Stimulated activated CD4-positive, alpha-beta T cell treated with anti-CD3 and anti-CD28 coated beads, Interleukin-1b, Interleukin-23, amount 100 ng/mL, for 24 hours (primary cell): ENCODE data around the gene TSPAN9.
A peak's percentile ranks its signal among the peaks of the same experiment; 100 is the strongest.

Experiments used
- DNase-seq, 4 experiments: peaks; one replicate each; pipeline ENCODE4 v3.0.0-alpha.2; 2020; ENCODE audit warnings: low read depth in 4 of 4, low spot score in 1 of 4

The TSPAN9 gene

GRCh38 chr12:3076730-3077571 is at the start of gene TSPAN9:
Gene TSPAN9 (plus strand): TSS chr12:3077379. CDS start chr12:3201194, 123,815 bp downstream.
- peak; percentile 44 to 55 (median 51) for DNase-seq

DNA sequence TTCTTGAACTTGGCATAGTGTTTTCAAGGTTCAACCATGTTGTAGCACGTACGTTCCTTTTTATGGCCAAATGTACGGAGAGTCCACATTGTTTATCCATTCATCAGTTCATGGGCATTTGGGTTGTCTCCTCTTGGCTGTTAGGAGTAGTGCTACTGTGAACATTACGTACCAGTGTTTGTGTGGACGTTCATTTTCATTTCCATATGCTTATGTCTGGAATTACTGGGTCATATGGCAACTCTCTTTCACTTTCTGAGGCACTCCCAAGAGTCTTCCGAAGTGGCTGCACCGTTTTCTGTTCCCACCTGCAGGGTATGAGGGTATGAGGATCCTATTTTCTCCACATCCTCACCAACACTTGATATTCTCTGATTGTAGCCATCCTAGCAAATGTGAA is 49.1 kb upstream of the TSPAN9 start:
- no peak for DNase-seq

DNA sequence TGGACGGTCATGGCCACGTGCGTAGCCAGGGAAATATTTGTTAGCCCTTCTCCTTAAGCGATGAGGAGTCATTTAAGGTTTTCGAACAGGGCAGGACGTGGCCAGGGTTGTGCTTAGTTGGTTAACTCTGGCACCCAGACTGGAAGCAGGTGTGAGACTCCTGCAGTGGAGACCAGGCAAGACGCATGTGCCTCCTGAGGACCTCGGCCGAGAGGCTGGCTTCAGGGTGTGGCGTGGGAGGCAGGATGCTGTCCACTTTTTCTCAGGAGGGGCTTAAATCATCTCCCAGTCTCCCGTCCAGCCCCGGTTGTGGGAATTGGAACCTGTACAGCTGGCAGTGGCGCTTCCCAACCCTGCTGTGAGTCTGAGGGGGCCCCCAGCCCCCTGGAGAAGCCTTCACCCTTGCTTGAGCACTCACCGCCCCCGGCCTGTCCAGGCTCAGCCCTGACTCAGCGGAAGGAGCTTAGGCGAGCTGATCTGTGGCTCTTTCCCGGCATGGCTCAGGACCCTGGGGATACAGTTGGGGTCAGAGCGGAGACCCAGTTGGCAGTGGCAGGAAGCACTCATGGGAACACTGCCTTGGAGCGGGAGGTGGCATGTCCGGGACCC is 46.3 kb upstream of the TSPAN9 start:
- no peak for DNase-seq

DNA sequence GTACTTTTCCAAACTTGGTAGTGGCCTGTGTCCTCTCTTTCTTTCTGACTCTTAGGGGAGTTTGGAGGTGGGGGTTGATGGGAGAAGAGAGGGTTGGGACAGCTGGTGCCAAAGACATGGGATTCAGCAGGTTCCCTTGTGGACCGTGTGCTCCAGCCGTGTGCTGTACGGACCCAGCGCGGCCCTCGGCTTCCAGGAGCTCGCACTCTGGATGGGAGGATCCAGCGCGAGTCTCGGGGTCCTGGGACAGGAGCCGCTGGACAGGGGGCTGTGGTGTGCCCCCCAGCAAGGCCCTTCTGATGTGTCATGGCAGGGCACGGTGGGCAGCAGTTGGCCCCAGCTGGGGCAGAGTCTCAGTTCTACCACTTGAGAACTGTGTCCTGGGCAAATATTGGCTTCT is 45.0 kb upstream of the TSPAN9 start:
- no peak for DNase-seq

- no peak for DNase-seq
Measured at GRCh38 chr12:3032770-3033538, 44.2 kb upstream of the TSPAN9 start.

GRCh38 chr12:3033539-3033867 is 43.7 kb upstream of the TSPAN9 start:
- DNase-seq: no peak

GRCh38 chr12:3034067-3034750 is 43.0 kb upstream of the TSPAN9 start:
- peak in 2 of 4 experiments; percentile 19 for DNase-seq

DNA sequence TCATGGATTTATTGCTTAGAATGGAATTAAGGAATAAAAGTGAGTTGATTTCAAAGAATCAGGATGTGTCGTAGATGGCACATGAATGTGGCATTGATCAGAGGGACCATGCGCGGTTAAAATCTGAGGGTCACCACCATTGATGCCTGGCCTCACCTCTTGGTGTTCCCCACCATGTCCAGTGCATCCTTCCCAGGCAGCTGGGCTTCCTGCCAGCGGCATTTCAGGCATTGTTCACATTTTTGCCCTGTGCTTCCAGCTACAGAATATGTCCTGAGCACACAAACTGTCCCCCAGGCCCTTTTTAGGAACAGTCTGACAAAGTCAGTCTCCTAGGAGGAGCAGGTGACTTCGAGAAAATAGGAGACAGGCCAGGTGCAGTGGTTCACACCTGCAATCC is 42.0 kb upstream of the TSPAN9 start:
- DNase-seq: no peak

DNA sequence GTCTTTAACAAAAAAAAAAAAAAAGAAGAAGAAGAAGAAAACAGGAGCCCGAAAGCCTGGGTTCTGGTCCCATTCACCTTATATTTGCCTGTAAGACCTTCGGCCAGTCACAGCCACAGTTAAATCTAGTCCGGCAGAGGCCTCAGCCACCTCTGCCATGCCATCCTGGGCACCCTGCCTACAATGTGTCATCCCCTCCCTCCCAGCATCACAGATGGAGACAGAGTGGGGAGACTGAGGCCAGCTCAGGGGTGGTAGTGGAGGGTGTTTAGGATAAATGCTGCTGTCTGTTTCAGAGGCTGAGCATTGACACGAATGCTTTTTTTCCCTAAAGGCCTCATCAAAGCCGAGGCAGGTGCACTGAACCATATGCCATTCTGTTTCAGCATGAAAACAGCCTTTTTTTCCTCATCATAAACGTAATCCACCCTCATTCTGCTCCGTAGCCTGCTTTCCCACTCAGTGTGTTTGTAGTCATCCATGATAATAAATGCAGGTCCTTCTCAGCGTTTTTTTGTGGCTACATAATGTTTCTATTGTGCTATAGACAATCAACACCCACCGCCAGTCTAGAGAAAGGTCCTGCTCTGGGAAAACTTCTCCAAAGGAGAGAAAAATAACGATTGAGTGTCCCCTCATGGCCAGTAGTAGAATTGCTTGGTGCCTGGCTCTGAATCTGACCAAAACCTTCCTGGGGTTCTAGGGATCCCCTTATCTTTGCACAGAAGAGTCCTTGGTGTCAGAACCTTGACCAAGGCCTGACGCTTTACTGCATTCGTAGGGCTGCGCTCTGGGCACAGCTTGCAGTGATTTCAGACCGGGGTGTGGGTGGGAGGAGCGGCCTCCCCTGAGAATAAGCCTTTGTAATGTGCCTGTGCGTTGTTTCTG is 41.1 kb upstream of the TSPAN9 start:
- no peak for DNase-seq

DNA sequence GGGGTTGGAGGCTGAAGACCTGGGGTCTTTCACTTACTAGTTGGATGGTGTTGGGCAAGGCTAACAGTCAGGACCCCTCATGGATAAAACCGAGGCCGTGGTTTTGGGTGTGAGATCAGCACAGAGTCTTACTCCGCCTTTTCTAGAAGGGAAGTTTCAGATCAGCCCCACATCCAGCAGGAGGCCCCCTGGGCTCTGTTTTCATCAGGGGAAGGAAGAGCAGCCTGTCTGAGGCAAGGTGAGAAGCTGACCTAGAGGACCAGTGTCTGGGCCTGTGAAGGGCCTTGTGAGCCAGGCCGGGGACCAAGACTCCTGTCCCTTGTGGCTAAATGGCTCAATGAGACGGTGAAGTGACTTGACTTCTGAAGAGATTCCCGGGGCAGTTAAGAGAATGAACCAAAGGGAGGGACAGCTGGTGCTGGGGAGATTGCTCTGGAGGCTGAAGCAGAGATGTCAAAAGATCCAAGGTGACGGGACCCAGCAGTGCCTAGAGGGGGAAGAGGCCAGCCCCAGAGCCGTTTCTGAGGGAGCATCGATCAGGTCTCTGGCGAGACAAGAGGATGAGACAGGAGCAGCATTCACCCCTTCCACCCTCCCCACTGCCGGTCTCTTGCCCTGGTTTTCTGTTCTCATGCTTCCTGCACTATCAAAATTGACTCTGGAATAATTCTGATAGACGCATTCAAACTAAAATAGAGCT is 40.1 kb upstream of the TSPAN9 start:
- DNase-seq: no peak

GRCh38 chr12:3038166-3038565 is 39.0 kb upstream of the TSPAN9 start:
- DNase-seq: no peak

- no peak for DNase-seq
Measured at GRCh38 chr12:3038926-3039510, 38.2 kb upstream of the TSPAN9 start.

- no peak for DNase-seq
Measured at GRCh38 chr12:3040026-3040656, 37.0 kb upstream of the TSPAN9 start.

DNA sequence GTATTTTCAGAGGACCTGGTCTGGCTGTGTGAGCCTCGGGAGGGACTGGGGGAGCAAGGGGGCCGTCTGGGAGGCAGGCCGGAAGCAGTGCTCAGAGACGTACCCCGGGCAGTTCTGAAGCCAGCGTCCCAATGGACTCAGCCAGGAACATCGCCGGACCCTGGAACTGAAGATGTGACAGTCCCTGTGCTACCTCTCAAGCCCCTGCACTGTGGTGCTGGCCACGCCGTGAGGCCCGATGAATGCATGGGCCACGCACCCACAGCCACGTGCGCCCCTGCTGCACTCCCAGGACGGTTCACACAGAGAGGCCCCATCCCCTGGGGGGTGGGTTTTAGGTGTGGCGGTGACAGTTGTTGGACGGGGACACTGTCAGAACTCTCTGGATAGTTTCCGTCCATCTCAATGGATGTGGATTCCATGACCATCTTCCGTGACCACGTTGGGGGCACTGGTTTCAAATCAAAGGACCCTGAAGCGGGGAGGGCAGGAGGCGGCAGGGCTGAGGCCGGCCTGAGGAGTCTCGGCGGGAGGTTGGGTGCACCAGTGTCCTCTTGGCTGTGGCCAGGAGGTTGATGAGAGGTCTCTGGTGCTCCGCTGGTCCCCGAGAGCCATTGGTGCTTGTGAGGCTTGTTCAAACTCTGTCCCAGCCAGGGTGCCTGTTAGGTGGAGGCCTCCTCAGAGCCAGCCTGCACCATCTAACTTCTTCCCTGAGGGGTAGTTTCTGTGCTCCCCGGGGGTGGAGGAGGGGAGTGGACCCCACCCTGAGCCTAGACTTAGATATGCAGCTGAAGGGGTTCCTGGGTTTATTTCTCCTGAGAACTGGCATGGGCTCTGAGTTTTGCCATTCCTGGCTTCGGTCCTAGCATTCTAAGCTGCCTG is 36.3 kb upstream of the TSPAN9 start:
- DNase-seq: no peak

DNA sequence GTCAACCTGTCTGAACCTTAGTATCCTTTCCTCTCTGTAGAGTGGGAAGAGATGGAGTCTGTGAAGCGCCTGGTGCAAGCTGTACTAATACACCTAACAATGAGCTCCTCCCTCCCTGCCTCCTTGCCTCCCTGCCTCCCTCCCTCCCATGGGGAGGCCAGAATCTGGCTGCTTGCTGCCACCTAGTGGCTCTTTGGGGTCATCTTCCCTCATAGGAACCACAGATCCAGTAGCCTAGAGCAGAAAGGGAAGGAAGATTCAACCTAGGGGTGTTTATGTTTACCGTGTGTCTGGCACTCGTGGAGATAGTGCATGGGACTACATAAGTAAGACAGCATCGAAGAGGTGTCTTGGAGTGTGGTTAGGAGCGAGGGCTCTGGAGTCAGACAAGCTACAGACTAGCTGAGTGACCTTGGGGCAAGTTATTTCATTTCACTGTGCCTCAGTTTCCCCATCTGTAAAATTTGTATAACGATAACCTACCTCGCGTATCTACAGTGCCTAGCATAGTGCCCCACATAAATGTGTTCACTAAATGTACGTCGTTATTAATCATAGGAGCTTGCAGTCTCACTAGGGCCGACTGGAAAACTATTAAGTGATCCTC is 35.5 kb upstream of the TSPAN9 start:
- peak in 3 of 4 experiments; percentile 9 to 52 (median 40) for DNase-seq

DNA sequence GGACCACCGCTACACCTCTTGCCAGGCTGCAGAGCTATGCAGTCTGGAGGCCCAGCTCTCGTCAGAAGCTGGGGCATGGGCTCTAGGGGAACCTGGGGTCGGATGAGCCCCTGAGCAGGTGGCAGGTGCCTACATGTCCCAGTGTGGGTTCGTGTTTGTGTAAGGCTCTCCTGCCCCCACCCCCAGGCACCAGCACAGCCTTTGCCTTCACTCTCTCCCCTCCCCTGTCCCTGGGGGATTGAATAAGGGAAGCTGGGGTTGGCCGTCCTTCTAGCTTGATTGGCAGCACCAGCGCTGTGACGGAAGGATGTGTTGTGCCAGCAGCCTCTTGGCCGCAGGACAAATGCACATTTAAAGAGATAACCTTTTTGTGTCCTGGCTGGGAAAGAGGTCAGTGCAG is 34.8 kb upstream of the TSPAN9 start:
- no peak for DNase-seq

DNA sequence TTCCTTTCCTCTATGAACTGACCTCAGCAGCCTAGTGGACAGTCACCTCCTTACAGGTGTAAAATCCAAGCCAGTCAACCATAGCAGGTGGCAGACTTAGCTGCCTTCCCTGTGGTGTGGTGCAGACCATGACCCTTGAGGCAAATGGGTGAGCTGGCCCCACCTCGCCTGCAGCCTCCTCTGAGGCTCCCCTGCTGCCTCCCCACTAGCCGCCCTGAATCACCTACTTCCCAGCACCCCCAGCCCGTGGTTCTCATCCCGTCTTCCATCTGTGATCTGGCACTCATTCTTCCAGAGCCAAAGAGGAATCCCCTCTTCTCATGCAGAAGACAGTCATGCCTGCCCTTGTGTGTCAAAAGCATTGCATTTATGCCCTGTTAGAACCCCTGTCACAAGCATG is 34.4 kb upstream of the TSPAN9 start:
- DNase-seq: no peak

GRCh38 chr12:3043406-3043805 is 33.8 kb upstream of the TSPAN9 start:
- DNase-seq: no peak
